Effector CD8-positive, alpha-beta T cell (primary cell): ENCODE measurements around the gene TLR9.

Experiments used
- DNase-seq: peaks from one replicate; lab custom pipeline; 2025; lab: John Stamatoyannopoulos, UW

The TLR9 gene

GRCh38 chr3:52172262-52172757 is 53.1 kb downstream of the TLR9 start:
- DNase-seq: no peak

- no peak for DNase-seq
Measured at GRCh38 chr3:52171514-52172261, 53.8 kb downstream of the TLR9 start.
